ELF-1 (cell line): ENCODE data around the gene MSANTD1.
A peak's percentile ranks its signal among the peaks of the same experiment; 100 is the strongest.

Source experiments
- DNase-seq: peaks from one replicate; pipeline ENCODE4 v3.0.0-alpha.2; 2016; ENCODE audit warnings: low read depth, low spot score

Gene MSANTD1

DNA sequence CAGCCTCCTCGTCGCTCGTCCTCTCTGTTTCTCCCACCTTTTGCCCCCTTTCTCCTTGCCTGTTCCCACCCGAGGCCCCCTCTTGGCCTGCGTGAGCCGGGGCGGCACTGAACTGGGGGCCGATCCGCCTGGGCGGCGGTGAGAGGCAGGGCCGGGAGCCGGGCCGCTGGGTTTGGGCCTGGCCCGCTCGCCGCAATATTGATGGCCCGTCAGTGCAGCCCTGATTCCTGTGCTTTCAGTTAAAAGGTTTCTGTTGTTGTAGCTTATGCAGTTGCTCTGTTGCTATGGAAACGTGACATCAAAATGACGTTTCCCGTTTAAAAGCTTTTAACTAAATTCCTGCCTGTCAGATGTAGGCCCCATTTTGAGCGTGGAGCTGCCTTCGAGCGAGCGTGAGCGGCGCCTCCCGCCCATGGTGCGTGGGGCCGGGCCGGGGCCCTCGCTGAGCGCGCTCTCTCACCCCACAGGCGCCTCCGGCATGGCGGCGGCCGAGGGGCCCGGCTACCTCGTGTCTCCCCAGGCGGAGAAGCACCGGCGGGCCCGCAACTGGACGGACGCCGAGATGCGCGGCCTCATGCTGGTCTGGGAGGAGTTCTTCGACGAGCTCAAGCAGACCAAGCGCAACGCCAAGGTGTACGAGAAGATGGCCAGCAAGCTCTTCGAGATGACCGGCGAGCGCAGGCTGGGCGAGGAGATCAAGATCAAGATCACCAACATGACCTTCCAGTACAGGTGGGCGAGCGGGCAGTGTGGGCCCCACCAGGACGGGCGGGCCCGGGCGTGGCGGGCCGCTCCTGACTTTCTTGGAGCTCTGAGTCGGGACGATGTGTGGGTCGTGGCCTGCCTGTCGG is at the start of gene MSANTD1:
Gene MSANTD1 (plus strand): TSS at position 349 of the 851 bp plus-strand sequence. CDS start 64 bp downstream, at position 413.
- DNase-seq: peak; percentile 37

- no peak for DNase-seq
Observed at GRCh38 chr4:3199653-3200422, 49.1 kb upstream of the MSANTD1 start.

DNA sequence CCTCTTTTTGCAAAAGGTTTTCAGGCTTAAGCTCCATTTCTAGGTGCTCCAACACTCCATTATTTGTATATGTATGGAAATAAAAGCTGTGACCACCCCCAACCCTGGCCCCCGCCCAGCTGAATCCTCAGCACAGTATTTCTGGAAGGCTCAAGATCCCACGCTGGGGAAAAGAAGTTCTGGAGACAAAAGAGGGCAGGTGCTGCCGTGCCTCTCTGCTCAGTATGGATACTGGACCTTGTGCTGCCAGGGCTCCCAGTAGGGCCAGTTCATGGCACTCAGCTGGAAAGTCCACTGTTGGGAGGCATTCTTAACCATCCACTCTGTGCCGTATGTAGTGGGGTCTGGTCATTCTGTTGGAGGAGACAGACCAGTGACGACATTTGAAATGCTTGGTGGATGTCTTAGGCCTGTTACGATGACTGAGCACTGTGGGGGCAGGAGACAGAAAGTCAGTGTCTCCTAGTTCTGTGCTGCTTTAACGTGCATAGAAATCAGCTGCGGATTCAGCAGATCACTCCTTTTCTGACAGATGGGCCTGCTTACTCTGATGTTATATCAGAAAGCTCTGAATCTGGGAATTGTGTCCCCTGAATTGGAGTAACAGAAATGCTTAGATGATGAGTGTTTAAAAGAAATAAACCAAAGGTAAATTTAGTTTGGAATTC is 48.4 kb upstream of the MSANTD1 start:
- DNase-seq: no peak

- DNase-seq: no peak
Observed at GRCh38 chr4:3201718-3202702, 46.9 kb upstream of the MSANTD1 start.

GRCh38 chr4:3202836-3203820 is 45.8 kb upstream of the MSANTD1 start:
- no peak for DNase-seq

GRCh38 chr4:3203971-3204431 is 45.0 kb upstream of the MSANTD1 start:
- DNase-seq: no peak

DNA sequence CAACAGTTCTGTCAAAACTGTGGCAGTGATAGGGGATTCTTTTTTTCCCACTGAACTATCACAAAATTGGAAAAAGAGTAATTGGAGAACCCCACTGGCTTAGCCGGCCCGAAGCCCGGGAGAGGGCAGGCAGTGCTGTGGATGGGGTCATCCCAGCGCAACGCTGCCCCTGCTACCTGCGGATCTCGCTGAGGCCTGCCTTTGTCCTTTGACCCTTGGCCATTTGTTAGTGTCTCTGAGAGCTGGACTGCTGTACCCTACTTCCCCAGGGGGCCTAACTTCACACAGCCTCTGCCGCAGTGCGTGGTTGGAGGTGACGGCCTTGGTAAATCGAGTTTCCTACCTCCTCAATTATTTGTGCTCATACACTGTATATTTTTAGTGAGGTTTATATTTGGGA is 43.0 kb upstream of the MSANTD1 start:
- DNase-seq: no peak

DNA sequence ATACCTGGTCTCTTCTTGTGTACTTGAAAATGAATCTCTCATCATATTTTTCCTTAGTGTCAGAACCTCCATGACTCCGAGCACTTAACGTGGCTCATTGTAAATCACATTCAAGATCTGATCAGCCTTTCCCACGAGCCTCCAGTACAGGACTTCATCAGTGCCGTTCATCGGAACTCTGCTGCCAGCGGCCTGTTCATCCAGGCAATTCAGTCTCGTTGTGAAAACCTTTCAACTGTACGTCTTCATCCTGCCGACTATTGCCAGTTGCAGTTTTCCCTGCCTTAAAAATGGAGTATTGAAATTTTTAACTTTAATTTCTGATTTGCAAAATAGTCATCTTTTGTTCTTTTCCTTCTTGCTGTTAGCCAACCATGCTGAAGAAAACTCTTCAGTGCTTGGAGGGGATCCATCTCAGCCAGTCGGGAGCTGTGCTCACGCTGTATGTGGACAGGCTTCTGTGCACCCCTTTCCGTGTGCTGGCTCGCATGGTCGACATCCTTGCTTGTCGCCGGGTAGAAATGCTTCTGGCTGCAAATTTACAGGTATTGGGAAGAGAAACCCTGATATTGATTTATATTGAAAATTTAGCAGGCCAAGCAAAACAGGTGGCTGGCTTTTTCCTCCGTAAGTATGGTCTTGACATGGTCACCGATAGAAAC is 42.4 kb upstream of the MSANTD1 start:
- no peak for DNase-seq

- no peak for DNase-seq
Observed at GRCh38 chr4:3207531-3208037, 41.4 kb upstream of the MSANTD1 start.

DNA sequence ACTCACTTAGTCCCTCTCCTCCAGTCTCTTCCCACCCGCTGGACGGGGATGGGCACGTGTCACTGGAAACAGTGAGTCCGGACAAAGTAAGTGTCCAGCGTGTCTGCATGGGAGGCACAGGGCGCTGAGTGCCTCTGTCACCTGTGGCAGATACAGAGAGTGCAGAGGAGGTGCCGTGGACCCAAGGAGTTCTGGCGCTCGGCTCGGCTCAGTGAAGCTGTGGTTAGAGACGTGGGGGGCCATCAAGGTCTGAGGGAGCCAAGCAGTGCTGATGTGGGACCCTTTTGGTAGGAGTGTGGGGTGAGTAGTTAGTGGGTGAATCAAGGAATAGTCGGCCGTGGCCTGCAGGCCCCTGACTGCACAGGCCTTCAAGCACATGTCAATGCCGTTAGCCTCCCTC is 40.1 kb upstream of the MSANTD1 start:
- DNase-seq: no peak

DNA sequence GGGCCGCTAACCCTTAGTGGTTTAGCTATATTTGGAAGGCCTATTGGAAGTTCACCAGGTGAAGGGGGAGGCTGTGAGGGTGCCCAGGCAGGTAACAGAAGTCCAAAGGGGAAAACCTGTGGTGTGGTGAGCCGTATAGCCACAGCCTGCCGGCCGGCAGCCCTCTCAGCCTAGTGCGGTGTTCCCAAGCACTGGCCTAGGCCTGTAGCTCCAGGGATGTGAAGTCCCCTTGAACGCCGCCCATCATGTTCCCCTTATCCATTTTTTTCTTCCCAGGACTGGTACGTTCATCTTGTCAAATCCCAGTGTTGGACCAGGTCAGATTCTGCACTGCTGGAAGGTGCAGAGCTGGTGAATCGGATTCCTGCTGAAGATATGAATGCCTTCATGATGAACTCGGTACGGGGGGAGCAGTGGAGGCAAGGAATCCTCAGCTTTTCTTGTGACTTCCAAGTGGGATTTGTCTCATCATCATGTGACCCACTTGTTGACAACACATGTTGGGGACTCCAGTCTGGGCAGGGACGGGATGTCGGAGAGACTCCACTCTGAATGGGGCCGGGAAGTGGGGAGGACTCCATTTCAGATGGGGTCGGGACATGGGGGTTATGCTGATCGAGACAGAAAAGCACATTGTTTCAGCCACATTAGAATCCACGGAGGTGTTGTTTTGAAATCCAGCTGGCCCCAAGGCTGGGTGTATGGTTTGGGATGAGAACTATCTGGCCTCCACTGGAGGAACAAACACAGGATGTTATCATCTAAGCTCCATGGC is 39.2 kb upstream of the MSANTD1 start:
- no peak for DNase-seq

DNA sequence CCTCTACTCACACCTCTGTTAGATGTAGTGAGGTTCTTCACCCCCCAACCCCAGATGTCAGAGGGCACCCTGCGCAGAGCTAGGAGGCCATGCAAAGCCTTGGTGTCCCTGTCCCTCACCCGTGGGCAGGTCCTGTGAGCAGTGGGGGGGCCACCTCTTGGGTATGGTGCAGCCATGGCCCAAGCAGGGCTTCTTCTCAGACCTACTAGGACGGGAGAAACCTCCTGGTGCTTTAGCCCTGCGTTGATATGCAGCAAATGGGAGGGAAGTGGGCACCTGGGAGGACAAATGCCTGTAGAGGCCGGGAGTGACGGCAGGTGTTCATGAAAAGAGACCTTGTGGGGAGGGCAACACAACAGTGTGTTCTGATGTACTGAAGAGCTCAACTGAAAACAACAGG is 38.5 kb upstream of the MSANTD1 start:
- DNase-seq: no peak

DNA sequence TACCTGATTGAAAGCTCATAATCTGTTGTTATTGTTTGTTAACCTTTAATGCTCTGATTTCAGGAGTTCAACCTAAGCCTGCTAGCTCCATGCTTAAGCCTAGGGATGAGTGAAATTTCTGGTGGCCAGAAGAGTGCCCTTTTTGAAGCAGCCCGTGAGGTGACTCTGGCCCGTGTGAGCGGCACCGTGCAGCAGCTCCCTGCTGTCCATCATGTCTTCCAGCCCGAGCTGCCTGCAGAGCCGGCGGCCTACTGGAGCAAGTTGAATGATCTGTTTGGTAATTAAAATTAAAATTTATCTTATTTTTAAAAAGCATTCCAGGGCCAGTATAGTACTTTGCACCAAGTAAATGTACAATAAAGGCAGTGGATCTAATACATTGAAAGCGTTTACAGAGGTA is 37.1 kb upstream of the MSANTD1 start:
- DNase-seq: no peak

GRCh38 chr4:3212391-3213105 is 36.4 kb upstream of the MSANTD1 start:
- DNase-seq: no peak

DNA sequence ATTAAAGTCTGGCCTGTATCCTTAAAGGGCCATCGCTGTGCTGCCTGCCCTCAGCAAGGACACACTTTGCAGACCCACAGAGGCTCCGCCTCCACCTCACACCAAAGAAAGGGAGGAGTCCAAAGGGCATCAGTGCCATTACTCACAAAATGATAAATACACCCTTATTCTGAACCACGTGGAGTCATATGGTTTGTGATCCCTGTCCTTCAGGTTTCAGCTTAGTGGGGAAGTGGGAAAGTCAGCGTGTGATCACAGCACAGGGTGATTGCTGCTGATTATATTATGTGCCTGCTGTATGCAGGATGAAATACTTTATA is 35.9 kb upstream of the MSANTD1 start:
- DNase-seq: no peak

DNA sequence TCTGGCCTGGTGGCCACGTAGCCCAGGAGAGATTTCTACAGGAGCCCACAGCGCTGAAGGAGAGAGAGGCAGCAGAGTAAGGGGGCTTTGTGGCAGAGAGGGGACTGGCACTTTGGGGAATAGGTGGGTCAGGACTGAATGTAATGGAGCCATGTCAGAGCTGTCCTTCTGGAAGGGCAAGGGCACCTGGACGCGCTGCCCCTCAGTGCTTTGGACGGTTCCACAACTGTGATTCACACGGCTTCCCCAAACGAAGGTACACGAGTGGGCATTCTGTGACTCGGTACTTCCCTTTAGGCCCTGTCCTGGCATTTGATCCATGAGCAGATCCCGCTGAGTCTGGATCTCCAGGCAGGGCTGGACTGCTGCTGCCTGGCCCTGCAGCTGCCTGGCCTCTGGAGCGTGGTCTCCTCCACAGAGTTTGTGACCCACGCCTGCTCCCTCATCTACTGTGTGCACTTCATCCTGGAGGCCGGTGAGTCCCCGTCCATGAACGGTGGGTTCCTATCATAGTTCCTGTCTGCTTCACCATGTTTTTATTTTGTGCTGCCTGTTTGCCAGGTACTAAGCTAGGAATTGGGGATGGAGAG is 35.2 kb upstream of the MSANTD1 start:
- no peak for DNase-seq

DNA sequence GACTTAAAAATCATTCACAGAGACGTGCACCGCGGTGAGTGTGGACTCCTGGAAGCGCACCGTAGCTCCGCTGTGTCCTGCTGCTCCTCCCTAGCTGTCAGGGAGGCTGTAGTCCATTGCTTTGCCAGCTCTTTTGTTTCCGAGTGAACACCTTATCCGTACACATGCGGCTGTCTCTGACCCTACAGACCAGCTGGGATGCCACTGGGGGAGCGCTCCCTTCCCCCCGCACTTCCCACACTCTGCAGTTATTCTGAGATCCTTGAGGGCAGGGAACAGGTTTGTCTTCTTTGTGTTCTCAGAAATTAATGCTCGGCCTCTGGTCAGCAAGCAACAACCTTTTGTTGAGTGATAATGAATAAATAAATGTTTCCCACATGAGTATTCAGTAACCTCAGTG is 33.7 kb upstream of the MSANTD1 start:
- DNase-seq: no peak
